Measurements from ENCODE around the gene AFF3.

DNA sequence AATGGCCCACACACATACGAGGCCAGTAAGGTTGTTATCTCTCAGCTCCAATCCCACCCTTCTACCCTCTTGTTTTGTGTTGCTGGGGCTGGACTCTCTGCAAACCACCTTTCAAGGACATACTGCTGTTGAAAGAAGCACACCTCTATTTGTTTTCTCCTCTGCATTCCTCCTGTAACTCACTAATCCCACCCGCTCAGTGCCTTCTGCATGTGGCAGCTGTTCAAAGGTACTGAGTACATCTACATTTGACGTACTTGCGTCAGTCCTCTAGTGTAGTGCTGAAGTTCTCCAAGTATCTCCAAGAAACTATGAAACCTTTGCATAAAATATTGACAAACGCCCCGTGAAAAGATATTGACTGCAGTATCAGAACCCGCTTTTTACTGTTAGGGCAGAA lies 310.6 kb downstream of the AFF3 start:
- TF ChIP-seq, protein P1, sequence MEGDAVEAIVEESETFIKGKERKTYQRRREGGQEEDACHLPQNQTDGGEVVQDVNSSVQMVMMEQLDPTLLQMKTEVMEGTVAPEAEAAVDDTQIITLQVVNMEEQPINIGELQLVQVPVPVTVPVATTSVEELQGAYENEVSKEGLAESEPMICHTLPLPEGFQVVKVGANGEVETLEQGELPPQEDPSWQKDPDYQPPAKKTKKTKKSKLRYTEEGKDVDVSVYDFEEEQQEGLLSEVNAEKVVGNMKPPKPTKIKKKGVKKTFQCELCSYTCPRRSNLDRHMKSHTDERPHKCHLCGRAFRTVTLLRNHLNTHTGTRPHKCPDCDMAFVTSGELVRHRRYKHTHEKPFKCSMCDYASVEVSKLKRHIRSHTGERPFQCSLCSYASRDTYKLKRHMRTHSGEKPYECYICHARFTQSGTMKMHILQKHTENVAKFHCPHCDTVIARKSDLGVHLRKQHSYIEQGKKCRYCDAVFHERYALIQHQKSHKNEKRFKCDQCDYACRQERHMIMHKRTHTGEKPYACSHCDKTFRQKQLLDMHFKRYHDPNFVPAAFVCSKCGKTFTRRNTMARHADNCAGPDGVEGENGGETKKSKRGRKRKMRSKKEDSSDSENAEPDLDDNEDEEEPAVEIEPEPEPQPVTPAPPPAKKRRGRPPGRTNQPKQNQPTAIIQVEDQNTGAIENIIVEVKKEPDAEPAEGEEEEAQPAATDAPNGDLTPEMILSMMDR (IDR thresholded peaks at IDR 0.05; ENCODE audit: low read depth, low read length, poor library complexity, severe bottlenecking), result no peak
- TF ChIP-seq EZH2phosphoT487 (IDR thresholded peaks at IDR 0.05; ENCODE audit: borderline replicate concordance, low read length), result no peak
